Measurements from ENCODE around the gene MORC1.
"Not testable (repeated sequence)": the region's sequence is repeated elsewhere in the genome, so short reads cannot be mapped to it uniquely, and the experiment has no call there.

MORC1 gene

DNA sequence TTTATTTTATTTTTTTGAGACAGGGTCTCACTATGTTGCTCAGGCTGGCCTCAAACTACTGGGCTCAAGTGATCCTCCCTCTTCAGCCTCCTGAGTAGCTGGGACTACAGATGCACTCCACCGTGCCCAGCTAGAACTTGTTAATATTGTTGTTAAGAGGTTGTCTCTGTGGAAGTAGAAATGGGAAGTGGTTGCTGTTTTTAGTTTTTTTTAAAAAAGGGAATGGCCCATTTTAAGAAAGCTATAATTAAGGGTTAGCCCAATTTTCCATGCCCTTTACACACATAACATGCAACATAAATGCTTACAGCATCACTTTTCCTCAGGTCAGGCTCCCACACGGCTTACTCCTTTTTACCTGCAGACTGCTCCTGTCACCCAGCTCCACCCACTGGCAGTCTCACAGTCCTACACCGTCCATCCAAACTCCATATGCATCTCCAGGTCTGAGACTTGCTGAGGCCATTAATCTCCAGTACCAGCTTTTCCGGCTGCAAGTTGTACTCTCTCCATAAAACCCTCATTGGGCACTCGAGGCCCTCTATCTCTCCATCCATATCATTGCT lies 19.8 kb downstream of the MORC1 start:
- no peak for DNase-seq

DNA sequence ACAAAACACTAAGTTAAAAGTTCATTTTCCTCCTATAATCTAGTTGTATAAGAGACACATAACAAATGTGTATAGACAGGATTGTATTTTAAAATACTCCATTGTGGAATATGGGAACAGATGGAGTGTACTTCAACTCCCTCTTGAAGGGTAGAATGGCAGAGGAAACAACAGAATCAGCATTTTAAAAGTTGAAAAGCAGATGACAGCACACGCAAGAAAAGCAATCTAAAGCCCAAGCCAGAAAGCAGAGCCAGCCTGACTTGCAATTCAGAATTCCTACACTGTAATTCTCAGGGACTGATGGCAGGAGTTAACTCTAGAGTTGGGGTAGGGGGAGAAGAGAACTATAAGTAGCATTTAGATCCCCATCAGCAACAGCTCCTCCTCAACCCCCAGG lies 22.8 kb downstream of the MORC1 start:
- no peak for DNase-seq

DNA sequence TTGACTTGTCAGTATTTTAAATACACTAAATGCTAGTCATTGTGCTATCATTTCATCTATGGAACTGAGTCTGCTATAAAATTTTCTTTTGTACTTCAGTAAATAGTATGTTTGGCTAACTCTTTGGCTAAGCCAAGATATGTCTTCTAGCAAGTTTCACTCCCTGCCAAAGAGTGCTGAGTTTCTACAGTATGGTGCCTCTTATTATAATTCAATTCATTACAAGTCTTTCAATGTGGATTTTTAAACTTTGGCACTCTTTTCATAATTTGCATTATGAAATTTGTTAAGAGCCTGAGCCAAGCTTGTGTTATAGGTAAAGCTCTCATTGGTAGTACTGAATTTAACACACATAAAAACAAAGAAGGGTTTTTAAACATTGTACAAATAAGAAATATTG lies 24.4 kb downstream of the MORC1 start:
- no peak for DNase-seq

DNA sequence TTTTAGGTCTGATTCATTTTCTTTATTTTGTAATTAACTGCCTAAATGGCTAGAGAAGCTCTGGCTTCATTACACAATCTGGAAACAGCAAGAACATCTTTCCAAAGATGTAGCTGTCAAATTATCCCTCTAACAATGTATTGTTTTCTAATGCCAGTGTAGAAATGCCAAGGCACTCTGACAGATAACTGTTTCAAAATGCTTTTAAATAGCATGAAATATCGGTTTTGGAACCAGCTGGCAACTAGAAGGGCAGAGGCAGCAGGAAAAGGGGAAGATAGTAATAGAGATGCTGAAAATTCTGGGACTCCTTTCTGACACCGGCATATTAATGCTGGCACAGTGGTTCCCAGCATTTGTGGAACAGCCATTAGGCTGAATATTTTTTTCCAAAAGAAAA lies 26.1 kb downstream of the MORC1 start:
- DNase-seq: no peak

DNA sequence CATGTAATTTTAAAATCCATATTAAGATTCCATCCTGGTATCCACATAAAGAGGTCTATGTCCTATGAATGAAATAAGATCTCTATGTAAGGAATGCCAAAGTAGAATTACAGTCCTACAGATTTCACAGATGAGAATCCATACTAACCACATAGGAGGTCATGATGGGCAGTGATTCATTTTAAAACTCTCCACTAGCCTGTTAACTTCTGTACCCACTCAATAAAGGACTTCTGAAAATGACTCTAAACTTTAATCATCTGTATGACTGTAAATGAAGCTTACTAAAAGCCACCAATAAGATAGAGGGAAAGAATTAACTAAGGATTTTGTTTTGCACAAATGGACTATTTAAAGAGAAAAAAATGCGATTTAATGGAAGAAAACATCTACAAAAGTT lies 28.7 kb downstream of the MORC1 start:
- no peak for DNase-seq

DNA sequence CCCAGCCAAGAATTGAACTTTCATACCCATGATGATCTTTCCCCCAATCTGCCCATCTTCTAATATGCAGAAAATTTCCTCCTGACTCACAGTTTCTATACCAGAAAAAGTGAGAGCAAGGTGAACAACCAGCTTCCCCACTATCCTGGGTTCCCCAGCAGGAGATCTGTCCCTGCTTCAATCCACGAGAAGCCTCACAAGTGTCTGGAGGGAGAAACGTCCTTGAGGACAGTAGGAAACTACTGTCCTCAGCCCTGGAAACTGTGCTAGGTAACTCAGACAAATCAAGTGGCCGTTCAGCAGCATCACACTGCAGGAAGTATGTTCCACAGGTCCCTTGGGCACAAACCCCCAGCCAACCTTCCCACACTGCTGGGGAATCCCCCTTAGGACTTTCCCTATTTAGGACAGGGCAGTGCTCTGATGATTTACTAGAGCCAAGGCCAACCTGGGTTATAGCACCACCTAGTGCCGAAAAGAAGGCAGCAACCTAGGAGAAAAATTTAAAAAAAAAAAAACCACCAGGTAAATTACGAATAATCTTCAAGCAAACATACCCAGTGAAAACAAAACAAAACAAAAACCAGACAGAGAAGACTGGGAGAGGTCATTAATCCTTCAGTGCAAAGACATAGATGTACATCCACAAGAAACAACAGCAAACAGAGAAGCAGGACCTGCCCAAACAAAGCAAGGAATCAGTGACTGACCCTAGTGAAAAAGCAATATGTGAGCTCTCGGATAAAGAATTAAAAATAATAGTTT lies 36.0 kb downstream of the MORC1 start:
- peak; percentile 23 for DNase-seq

- DNase-seq: not testable (repeated sequence)
These were observed 37.8 kb downstream of the MORC1 start for GRCh38 chr3:109080090-109080489.

DNA sequence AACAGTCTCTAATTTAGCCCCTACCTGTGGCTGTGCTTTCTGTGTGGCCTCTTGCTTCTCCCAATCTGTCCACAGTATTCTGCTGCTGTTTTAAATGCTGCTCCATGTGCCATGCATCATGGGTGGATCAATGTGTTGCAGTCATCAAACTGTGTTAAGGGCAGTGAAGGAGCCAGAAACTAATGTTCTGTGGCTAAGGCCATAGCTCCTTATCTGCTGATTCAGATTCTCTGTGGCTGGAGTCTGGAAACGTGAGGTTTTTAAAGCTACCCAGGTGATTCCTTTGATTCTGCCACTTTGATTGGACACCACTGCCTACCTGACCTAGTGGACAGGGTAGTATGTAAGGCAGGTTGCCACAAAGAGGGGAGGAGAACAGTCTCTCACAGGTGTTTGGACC lies 44.8 kb downstream of the MORC1 start:
- DNase-seq: no peak

DNA sequence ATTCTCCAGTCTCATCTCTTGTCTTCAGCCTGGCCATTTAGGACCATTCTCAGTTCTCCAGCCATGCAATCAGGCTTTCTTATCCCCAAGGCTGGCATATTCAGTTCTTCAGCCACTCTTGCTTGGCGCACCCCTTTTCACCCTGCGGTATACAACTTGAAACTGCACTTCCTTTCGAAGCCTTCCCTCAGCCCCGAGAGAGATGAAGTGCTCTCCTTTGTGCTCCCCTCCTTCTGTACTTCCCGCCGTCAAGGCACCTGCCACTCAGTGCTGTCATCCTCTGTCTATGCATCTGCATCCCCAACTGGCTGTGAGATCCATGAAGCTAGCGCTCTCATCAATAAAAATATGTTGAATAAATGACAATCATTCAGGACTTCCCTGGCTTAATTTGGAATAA lies 45.7 kb downstream of the MORC1 start:
- no peak for DNase-seq

GRCh38 chr3:109071350-109072142 lies 46.4 kb downstream of the MORC1 start:
- no peak for DNase-seq

- DNase-seq: no peak
These were observed 47.7 kb downstream of the MORC1 start for GRCh38 chr3:109070211-109070610.

DNA sequence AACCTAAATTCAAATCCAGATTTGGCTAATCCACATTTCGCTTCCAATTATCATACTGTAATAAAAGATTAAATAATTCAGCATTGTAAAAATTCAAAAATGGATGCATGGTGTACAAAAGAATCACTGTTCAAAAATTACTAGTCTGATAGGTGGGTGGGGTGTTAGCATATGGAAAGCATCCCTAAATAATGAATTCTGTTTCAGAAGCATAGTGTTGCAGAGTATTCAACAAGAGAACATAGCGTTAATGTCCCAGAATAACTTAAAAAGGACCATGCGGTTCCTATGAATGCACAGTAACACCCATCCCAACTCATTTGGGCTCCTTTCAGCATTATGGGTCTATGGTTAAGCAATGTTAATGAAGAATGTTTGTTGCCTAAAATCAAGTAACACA lies 51.1 kb downstream of the MORC1 start:
- no peak for DNase-seq

GRCh38 chr3:109059264-109059663 lies 58.7 kb downstream of the MORC1 start:
- DNase-seq: no peak

DNA sequence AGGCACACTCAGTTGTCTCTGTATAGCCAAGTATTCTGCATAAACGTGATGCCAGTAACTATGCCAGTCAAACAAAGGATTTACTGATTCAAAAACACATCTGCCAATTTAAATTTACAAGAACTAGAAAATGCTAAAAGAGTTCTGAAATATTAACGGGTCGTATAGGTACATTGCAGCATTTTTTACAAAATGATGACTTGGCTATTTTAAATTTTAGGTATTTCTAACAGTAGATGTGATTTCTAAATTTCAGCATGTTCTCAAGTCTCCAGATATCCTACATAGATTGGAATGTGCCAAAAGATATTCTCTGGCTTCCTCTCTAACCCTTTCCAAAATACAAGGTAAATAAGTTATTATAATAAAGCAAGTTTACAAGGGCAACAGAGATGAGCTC lies 60.3 kb downstream of the MORC1 start:
- DNase-seq: no peak

DNA sequence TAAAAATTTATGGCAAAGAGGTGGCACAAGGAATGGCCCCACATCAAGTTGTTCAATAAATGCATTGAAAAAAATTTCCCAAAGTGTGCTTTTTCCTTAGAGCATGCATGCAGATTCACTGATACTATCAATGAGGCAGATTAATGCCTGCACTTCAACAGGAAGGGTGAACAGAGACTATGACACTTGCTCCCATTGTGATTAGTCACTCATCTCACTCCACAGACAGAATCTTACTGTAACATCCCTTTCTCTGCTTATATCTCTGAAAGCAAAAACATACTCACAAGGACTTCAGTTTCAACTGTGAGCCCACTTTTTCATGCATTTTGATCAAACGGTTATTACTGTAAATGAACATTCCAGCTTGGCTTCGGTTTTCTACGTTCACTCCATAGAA lies 60.9 kb downstream of the MORC1 start:
- DNase-seq: no peak

GRCh38 chr3:109050591-109051167 lies 67.3 kb downstream of the MORC1 start:
- peak; percentile 1 for DNase-seq

- DNase-seq: no peak
These were observed 70.6 kb downstream of the MORC1 start for GRCh38 chr3:109047366-109047765.

DNA sequence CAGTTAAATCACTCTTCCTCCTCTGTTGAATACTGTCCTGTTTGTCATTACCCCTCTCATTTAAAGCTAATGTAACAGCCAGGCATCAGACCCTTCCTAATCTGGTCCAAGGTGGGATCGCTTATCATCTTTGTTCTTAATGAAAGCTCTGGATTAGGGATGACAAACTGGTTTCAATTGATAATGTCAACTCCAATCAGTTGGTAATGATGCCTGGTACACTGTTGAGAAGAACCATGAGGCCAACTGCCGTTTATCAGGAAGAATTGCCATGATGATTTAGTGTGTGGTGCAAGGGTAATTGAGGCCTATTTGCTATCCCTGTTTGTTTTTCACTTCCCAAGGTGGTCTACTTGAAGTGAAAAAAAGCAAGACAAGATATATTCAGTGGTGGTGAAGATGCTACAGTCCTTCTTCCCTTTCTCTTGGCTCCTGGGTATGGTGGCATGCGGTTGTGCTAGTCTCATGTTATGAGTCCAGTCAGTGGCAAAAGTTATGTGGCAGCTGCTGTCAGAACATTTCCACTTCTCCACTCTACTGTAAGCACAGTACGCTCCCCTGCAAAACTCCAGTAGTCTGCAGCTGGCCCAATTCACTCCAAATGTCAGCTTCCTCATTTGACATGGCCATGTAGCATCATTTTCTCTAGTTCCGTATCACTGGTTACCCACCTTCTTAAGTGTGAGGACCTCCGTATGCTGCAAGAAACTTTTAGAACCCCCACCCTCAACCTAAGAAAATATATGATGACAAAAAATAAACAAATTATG lies 72.5 kb downstream of the MORC1 start:
- no peak for DNase-seq

GRCh38 chr3:109035082-109035481 lies 82.9 kb downstream of the MORC1 start:
- no peak for DNase-seq

DNA sequence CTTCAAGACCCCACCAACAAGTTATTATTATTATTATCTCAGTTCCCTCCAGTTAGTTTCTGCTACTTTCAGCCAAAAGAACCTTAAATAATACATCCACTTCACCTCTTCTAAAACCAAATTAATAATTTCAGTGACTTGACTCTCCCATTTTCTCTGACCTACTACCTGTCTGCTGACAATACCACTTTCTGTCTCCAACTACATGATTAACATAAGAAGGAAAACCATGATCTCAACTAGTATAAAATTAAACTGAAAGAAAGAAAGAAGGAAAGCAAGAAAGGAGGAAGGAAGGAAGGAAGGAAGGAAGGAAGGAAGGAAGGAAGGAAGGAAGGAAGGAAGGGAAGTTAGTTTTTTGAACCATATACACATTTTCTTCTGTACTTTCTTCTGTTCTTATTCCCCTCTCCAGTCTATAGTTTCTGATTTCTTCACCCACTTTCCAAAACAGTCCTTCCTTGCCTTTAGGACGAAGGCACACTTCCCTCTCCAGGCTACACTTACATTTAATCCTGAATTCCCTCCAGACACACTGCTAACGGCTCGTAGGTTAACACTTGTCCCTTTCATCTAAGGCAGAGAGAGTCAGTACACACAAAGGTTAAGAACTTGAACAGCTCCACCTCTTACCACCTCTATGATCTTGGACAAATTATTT lies 84.8 kb downstream of the MORC1 start:
- DNase-seq: no peak

DNA sequence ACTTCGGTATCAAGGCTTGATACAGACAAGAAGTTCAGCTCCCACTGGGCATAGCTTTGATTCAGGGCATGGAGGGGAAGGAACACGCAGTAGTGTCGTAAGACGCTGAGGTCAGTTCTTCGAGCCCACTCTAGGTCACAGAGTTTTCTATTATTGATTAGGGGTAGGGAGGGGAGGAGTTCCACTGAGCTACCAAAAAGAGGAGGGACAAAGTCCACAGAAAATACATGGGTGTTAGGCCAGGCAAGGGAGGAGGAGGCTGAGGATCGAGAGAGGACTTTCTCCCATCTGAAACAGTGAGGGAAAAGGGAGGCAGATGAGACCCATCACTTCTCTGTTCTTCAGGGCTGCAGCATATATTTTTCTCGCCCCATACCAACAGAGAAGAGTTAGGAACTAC lies 89.2 kb downstream of the MORC1 start:
- DNase-seq: no peak

- DNase-seq: no peak
These were observed 91.1 kb downstream of the MORC1 start for GRCh38 chr3:109026821-109027220.

All from fibroblast of skin of scalp (primary cell).